ENCODE measurements around the gene TBL1XR1.

Gene TBL1XR1

DNA sequence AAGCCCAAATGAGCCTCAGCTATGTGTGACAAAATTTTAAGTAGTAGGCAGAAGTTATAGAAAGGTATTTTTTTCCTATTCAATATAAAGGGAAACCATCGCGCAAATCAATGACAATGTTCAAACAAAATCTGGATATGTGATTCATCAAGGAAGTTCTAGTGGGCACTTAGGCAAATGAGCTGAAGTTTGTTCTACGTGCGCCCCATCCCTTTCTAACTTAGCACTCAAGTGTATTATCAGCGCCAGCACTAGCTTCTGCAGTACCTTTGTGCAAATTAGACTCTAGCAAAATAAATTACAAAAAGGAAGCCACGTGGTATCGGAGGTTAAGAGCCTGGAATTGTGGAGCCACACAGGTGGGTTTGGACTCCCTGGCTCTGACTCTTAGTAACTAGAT, 91.1 kb downstream of the TBL1XR1 start:
- no peak for DNase-seq

DNA sequence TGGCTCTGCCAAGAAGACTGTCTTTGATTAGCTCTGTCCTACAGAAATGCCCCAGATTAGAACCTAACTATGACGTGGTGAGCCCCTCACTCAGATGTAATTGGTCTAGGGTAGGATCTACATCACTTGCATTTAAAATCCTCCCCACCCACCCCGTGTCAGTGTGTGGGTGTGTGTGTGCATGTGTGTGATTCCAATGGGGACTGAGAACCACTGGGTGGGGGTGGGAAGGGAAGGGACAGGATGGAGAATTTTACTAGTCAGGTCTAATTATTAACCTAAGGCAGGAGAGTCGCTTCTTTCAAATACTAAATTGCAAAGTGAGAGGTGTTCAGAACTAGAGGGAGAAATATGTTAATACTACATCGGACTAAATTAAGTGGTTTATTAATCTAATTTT, 91.7 kb downstream of the TBL1XR1 start:
- no peak for DNase-seq

DNA sequence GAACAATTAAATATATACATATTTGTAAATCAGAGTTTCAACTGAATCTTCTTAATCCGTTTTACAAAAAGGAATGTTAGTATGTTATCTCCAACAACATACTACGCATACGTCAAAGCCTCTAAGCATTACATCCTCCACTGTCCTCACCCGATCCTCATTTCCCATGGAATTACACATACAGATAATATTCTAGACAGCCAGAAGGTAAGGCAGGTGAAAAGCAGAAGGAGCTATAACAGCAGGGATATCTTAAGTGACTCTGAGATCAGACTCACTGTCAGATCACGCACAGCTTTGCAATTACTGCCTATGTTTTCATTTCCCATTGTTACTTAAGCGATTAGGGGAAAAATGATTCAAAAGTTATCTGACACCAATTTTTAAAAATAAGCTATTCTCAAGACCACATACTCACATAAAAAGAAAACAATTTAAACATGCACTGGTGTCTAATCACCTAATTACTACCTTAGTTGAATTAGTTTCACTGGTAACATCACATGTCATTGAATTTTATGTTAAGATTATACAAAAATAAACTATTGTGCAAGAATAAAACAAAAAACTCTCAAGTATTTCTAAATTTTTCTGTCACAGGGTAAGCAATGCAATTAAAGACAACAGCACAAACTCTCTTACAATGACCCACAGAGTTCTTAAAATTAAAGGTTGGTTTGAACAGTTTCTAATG, 92.8 kb downstream of the TBL1XR1 start:
- no peak for DNase-seq

DNA sequence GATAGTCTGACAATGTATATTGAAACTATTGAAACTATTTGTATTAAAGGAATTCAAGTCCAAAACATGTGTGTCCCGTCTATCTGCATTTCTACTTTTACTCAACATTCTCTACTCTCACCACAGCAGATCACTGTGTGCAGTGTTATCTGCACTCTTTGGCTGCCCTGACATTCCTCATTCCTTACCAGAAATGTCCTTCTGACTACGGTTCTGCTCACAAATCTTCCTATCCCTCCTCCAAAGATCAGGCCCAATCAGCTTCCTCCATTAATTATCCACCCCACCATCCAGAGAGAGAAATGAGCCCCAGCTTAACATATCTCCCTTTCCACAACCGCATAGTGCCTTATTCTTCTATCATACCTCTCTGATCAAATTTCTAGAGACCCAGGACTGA, 94.7 kb downstream of the TBL1XR1 start:
- no peak for DNase-seq

DNA sequence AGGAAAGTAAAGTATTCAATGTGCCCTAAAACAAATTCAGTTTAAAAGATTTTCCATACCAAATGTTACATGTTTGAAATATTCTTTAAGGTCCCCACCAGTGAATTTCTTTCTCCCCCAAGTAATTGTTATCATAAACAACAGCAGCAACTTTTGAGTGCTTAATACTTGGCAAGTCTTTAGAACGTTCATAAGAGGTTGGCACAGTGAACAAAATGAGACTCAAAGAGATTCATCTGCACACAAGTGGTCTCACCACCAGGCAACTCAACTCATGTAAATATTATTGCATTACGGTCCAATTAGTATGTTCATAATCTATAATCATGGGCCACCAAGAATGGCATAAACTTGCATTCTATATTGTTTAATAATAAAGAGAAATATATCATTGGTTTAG, 98.7 kb downstream of the TBL1XR1 start:
- DNase-seq = no peak

DNA sequence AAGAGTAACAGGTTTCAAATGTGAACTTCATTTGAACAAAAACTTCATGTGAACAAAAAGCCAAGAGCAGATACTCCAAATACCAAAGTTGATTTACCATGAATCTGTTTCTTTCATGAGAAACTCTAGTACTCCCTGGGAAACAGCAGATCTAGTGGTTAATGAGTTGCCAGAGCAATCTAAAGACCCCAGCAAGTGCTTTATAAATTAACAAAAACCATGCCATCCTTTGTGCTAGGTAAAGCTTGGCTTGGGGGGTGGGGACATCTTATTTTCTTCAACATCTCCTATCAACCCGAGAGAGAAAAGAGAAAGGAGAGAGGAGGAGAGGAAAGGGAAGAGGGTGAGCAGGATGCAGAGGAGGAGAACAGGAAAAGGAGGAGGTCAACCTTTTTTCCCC, 100.7 kb downstream of the TBL1XR1 start:
- no peak for DNase-seq

DNA sequence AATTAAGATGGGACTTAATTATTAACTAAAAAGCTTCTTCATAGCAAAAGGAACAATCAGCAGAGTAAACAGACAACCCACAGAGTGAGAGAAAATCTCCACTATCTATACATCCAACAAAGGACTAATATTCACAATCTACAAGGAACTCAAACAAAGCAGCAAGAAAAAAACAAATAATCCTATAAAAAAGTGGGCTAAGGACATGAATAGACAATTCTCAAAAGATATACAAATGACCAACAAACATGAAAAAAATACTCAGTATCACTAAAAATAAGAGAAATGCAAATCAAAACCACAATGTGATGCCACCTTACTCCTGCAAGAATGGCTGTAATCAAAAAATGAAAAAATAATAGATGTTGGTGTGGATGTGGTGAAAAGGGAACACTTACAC, 103.3 kb downstream of the TBL1XR1 start:
- no peak for DNase-seq

DNA sequence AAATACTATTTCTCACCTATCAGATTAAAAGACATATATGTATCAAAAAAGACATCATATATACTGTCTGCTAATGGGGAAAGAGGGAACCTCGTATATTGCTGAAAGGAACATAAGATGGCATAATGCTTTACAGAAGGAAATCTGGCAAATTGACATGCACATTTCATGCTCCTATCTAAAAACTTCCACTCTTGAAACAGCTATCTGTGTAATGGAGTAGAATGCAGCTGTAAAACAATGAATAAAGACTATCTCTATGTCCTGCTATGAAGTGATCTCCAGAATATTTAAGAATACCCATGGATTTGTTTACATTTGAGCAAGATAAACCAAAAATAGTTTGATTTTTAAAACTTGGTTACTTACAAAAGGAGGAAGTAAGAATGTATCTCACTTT, 107.4 kb downstream of the TBL1XR1 start:
- no peak for DNase-seq

DNA sequence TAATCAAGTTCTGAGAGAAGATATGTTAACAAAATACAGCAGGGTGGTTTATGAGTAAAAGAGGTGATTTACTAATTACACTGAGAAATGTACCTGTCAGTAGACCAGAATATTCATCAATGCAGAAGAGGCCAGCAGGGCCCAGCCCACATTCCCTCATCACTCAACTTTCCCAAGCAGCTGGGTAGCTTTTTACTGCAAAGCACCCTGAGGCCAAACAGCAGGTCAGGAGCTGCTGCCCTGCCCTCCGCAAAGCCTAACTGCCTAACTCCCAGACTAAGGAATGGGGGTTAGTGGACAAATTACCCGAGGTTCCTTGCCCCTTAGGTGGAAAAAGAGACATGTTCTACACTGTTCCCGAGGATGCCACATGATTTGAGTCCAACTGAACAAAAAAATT, 108.2 kb downstream of the TBL1XR1 start:
- DNase-seq = no peak

DNA sequence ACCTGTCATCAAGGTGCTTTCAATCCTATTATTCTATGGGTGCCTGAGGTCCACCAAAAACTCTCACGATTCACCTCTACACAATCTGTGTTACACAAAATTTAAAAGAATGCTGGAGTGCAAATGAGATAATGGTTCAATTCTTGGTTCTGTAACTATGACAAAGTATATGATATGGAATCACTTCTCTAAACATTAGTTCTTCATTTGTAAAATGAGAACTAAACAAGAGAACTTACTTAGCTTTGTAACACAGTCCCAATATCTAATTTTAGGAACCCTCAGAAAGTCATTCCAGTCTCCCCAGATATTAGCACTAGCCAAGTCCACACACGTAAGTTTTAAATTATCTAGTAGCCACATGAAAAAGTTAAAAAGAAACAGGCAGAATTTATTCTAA, 111.5 kb downstream of the TBL1XR1 start:
- no peak for DNase-seq

DNA sequence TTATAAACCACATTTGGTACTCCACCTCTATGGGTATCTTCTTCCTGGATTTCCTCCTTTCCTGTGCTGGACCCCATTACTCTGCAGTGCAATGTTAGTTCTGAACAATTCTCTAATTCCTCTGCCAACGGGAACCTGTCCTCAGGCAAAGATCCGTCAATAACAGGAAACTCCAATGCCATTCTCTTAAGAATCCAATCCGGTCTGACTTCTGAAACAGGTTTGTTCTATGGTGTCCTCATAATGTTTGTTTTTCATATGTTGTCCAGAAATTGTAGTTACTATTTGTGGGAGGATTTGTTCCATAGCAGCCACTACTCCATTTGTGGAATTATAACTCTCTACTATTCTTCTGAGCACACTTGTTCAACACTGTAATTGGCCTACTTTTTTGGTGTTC, 112.7 kb downstream of the TBL1XR1 start:
- no peak for DNase-seq

DNA sequence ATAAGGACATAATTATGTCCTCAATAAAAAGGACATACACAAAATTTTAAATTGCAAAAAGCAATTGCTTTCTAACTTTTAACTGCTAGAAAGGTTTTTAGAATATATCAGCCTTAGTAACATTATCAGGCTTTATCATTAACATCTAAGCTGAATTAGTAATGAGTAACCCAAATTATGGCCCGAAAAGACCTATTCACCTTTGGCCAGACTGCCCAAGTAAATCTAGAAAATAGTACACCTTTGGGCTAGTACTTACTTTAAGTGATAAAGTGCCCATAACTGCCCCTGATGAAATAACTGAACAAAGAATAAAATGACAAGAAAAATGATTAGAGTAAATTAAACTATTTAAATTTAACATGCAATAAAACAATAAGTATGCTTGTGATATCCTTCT, 117.2 kb downstream of the TBL1XR1 start:
- no peak for DNase-seq

DNA sequence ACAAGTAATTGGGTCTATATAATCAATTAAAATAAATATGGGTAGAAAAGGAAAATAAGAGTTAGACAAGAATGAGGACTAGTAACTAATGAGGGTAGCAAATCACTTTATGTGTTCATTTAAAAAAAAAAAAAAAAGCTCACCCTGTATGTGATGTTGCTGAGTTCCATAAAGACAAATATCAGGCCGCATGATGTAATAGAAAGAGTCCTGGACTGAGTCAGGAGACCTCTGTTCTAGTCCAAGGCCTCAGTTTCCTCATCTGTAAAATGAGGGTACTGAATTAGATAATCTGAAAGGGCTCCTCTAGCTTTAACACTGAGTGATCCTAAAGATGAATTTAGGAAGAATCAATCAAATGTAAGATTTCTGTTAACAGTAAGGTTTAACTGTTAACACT, 117.6 kb downstream of the TBL1XR1 start:
- DNase-seq = no peak

DNA sequence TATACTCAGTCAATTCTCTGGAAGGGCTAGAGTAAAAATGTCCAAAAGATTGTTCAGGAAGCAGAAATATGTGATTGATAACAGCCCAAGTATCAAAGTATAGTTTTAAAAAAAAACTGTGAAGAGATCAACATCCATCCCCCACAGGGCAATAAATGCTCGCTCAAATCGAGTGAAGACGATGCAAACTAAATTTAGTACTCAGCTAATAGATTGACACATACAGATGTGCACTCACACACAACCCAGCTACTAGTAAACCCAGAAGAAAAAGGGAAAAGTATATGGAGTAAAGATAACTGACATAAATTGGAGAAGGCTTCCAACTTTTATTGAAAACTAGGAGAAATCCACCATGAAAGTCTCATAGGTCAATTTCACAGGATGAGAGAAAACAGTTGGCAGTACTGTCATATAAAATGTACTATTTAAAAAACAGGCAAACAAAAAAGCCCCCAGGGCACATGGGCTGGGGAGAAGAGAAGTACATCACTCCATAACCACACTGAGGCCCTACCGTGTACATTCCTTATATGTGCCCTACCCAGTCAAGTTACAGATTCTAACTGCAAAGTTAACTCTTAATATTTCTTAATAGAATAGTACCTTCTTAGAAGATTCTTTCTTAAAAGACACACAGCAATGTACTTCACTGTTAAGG, 125.7 kb downstream of the TBL1XR1 start:
- no peak for DNase-seq

DNA sequence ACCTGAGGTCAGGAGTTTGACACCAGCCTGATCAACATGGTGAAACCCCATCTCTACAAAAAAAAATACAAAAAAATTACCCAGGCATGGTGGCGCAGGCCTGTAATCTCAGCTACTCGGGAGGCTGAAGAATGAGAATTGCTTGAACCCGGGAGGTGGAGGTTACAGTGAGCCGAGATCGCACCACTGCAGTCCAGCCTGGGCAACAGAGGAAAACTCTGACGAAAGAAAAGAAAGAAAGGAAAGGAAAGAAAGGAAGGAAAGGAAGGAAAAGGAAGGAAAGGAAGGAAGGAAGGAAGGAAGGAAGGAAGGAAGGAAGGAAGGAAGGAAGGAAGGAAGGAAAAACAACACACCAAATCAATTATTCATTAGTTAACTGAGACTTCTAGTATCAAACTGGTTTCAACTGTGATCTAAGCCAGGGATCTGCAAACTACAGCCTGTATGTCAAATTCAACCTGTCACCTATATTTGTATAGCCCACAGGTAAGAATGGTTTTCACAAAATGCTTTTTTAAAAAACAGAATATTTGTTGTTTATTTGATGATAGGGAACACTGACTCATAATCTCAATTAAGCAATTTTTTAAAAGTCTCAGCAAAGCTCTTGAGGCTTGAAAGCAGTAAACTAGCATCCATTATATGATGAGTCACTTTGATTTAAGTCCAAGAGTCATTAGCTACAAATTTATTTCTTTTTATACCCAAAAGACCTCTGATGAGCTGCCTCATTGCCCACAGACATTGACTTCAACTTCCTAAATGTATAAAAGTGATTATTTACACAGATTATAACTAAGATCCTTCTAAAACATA, 127.6 kb downstream of the TBL1XR1 start:
- no peak for DNase-seq

DNA sequence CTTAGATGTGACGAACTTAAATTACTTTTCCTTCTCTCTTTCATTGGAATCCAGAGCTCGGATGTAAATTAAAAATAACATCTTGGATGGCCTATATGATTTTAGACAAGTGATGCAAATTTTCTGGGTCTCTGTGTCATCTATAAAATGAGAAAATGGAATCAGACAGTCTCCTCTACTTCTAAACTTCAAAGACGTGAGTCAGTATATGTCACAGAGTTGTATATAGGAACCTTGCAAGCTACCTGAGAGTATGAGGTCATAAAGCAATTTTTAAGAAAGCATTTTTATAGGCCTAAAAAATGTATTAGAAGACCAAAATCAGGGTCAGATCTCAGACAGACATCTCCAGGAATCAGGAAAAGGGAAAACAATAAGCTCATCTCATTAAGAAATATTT, 128.3 kb downstream of the TBL1XR1 start:
- no peak for DNase-seq

DNA sequence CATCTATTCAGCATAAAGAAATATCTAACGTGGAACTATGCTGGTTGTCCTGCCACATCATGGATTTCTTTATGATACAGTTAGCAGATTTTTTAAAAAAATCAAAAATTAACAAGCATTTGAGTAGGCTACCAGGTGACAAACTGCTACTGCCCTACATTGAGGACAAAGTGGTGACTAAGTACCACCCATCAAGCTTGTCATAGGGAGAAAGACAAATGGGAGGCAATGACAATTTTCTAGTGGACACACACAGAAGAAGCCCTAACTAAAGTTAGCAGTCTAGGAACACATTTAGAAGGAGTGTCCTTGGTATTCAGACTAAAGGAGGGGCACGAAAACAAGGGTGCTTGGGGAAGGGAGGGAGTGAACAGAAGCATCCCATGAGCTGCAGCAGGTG, 131.2 kb downstream of the TBL1XR1 start:
- no peak for DNase-seq

DNA sequence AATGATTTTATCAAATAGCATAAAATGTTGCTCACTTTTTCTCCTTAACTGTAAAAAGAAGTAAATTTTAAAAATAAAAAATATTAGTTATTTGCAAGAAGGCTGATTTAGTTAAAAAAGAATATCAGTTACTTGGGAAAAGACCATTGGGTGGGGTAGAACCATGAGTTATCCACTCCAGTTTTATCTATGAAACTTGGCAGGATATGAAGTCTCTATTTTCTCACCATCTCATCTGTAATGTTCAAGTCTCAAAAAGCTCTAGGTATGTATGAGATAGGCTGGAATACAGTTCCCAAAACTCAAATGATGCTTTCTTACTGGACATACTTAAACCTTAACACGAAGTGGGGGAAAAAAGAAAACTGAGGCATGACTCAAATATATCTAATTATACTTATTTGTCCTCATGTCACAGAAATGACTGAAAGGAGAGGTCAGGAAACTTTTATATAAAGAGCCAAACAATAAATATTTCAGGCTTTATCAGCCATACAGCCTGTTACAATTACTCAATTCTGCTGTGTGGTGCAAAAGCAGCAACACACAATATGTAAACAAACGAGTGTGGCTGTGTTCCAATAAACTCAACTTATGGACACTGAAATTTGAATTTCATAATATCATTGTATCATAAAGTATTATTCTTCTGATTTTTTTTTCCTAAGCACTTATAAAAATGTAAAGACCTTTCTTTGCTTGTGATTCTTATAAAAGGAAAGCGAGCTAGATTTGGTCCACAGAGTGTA, 131.8 kb downstream of the TBL1XR1 start:
- DNase-seq = no peak

DNA sequence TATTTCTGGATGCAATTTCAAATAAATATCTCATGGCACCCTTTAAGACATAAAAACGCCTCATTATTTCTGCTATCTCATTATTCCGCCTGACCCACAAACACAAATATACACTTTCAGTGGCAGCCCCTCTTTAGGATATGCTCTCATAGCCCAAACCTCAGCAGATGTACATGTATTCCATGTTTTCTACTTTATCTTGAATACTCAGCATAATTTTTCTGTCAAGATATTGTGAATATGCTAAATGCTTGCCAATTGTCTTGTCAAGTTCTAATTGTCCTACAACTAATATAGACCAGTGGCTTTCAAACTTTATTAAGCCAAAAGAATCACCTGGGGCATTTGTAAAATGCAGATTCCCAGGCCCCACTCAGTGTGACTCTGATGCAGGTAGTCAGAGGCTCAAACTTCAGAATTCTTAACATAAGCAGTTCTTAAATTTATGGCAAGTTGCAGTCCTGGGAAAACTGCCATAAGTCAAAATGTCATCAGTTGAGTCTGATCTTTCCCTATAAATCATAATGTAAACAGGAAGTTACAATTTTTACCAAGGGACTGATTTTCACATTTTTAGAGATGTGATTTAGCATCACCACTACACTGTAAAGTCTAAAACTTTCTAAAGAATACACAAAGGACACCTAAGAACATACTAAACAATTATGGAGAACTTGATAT, 135.1 kb downstream of the TBL1XR1 start:
- no peak for DNase-seq

DNA sequence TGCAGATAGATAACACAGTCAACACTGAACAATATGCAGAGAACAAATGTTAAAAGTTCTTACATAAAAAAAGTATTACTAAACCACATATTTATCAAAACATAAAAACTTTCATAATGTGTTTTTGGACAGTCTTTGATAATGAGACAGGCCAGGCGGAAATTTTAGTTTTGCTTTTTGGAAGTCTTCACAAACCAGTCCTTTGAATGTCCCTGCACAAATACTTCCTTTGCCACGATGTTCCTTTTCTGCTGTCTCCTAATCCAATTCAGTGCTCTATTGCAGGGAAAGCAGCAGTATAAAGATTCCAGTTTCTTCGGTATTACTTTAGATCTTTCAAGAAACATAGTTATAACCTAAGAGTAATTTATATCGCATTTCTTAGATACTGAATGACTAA, 135.9 kb downstream of the TBL1XR1 start:
- no peak for DNase-seq

DNA sequence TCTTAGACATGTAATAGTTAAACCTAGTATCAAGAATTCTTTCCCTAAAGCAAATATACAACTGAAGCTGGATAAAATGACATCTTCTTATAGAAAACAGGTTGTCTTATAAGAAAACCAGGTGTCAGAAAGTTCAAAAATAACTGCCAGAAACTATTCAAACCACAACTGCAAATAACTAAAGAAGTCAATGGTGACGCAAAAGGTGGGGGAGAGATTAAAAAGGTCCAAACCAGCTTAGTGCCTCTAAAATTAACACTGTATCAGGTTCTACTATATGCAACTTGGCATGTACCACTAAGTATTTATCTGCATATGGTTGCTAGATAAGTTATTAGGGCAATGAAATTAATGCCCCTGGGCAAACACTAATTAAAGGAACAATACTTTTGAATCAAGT, 136.8 kb downstream of the TBL1XR1 start:
- no peak for DNase-seq

DNA sequence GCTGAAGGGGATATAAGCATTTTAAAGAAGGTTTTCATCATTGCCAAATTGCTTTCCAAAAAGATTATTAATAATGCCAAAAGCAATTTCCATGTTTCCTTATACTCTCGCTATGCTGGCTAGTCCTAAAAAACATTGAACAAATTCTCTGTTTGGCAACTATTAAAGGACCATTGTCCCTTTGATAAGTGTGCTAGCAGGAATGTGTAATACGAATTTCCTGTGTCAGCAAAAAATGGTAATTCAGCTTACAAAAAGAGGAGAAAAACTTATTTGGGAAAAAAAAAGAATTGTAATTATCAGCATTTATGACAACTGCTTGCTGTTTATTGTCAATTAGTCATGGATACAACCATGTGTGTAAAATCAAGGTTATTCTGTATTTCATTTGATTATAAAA, 138.6 kb downstream of the TBL1XR1 start:
- DNase-seq = no peak

DNA sequence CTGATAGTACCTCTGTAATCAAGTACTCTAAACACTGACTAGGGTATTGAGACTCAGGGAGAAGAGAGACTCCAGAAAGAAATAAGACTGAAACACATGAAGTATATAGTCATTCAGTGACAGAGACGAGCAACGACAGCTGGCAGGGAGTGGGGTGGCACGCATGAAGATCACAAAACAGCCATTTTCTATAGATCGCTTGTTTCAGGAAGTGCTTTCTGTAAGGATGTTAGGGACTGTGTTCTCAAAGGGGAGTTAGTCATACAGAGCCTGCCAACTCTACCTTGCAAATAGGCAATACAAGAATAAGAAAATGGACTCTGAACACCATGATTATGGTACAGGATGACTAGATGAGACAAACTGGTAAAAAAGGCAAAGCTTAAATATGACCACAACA, 139.5 kb downstream of the TBL1XR1 start:
- no peak for DNase-seq

Measured in DMS 273 treated with DMSO at 0.1 percent for 48 hours (cell line).